Superior temporal gyrus (tissue), 1 donor: ENCODE measurements around the gene TMEM253.

Experiments used
- DNase-seq: peaks from one replicate; pipeline ENCODE4 v3.0.0-alpha.2; 2016; ENCODE audit errors: extremely low spot score

TMEM253 gene

GRCh38 chr14:21090194-21090939 lies 10.5 kb upstream of the TMEM253 start:
- DNase-seq: no peak

GRCh38 chr14:21090940-21091663 lies 9.8 kb upstream of the TMEM253 start:
- no peak for DNase-seq

- DNase-seq: no peak
Observed at GRCh38 chr14:21091821-21092272, 9.0 kb upstream of the TMEM253 start.

- peak; percentile 76 for DNase-seq
Observed at GRCh38 chr14:21092273-21093011, 8.4 kb upstream of the TMEM253 start.

- DNase-seq: no peak
Observed at GRCh38 chr14:21093018-21093417, 7.8 kb upstream of the TMEM253 start.

GRCh38 chr14:21093769-21094681 lies 6.8 kb upstream of the TMEM253 start:
- no peak for DNase-seq

- peak; percentile 35 for DNase-seq
Observed at GRCh38 chr14:21095430-21096205, 5.2 kb upstream of the TMEM253 start.

GRCh38 chr14:21096438-21096837 lies 4.4 kb upstream of the TMEM253 start:
- no peak for DNase-seq

- peak; percentile 46 for DNase-seq
Observed at GRCh38 chr14:21096978-21097635, 3.8 kb upstream of the TMEM253 start.

GRCh38 chr14:21097636-21098075 lies 3.2 kb upstream of the TMEM253 start:
- no peak for DNase-seq

- DNase-seq: no peak
Observed at GRCh38 chr14:21098076-21098891, 2.6 kb upstream of the TMEM253 start, which contains the start of gene ZNF219. Gene ZNF219, minus strand, starts transcription at chr14:21098655. Its CDS starts 5,064 bp downstream, at chr14:21093591.

- DNase-seq: peak; percentile 59
Observed at GRCh38 chr14:21098892-21099595, 1.8 kb upstream of the TMEM253 start.

GRCh38 chr14:21099596-21099985 lies 1.3 kb upstream of the TMEM253 start:
- DNase-seq: no peak

GRCh38 chr14:21101802-21102413 lies 1.0 kb downstream of the TMEM253 start:
- DNase-seq: no peak

GRCh38 chr14:21102521-21103410 lies 1.9 kb downstream of the TMEM253 start:
- no peak for DNase-seq

GRCh38 chr14:21103411-21103709 lies 2.5 kb downstream of the TMEM253 start:
- no peak for DNase-seq
